Measurements from ENCODE around the gene DPF3. TPM values are rescaled to one million over a fixed set of nuclear protein-coding genes. Genes with fewer than 3 reads are reported as not detected.

DPF3 gene
- total and polyA plus RNA-seq, 9 of the 15 experiments (the other 6 are each of a cell fraction or from before 2014, with no cell fraction given) = 0.21 to 4.9 (median 1.2) TPM

GRCh38 chr14:72742118-72742837 lies 151.6 kb downstream of the DPF3 start (continued):
- TF ChIP-seq E4F1 (CRISPR knock-in tag; IDR thresholded peaks at IDR 0.05; ENCODE audit: borderline replicate concordance) = no peak
- no peak for TF ChIP-seq NFRKB (IDR thresholded peaks at IDR 0.05; ENCODE audit: low read depth)
- TF ChIP-seq GATA2 (CRISPR knock-in tag; IDR thresholded peaks at IDR 0.05) = peak; percentile 68; the same call in 1 of the 2 replicates
- no peak for TF ChIP-seq SRSF7 (optimal IDR thresholded peaks at IDR 0.05; ENCODE audit: low read depth, low read length)
- TF ChIP-seq ASH1L (IDR thresholded peaks at IDR 0.05; ENCODE audit: borderline replicate concordance, low read depth, partially characterized antibody) = no peak
- TF ChIP-seq PKNOX1 (IDR thresholded peaks at IDR 0.05) = peak; percentile 82
- TF ChIP-seq MBD1 (CRISPR knock-in tag; IDR thresholded peaks at IDR 0.05) = no peak
- no peak for TF ChIP-seq ZNF212 (CRISPR knock-in tag; IDR thresholded peaks at IDR 0.05)
- TF ChIP-seq RREB1 (CRISPR knock-in tag; IDR thresholded peaks at IDR 0.05) = 0 out of 2 replicates have a peak, but pooled peaks have one; percentile 44
- no peak for TF ChIP-seq U2AF2 (optimal IDR thresholded peaks at IDR 0.05; ENCODE audit: low read depth, low read length)
- TF ChIP-seq ZNF12 (CRISPR knock-in tag; IDR thresholded peaks at IDR 0.05) = no peak
- no peak for TF ChIP-seq ZNF444 (CRISPR knock-in tag; IDR thresholded peaks at IDR 0.05)
- TF ChIP-seq MED1 (CRISPR knock-in tag; IDR thresholded peaks at IDR 0.05; ENCODE audit: borderline replicate concordance) = no peak
- TF ChIP-seq SFPQ (IDR thresholded peaks at IDR 0.05; ENCODE audit: low read depth, low read length) = no peak

Measured in K562 (cell line).